HG02610 (cell line): ENCODE data around the gene AKR1B1.
"Not testable (repeated sequence)": the region's sequence is repeated elsewhere in the genome, so short reads cannot be mapped to it uniquely, and the experiment has no call there.

ENCODE experiments used
- ATAC-seq: cut with Tn5 transposase; IDR thresholded peaks from one replicate; pipeline ENCODE4 v1.9.1; 2021; ENCODE audit warnings: mild to moderate bottlenecking, moderate library complexity; ENCODE audit not compliant: unreplicated experiment

Gene AKR1B1

DNA sequence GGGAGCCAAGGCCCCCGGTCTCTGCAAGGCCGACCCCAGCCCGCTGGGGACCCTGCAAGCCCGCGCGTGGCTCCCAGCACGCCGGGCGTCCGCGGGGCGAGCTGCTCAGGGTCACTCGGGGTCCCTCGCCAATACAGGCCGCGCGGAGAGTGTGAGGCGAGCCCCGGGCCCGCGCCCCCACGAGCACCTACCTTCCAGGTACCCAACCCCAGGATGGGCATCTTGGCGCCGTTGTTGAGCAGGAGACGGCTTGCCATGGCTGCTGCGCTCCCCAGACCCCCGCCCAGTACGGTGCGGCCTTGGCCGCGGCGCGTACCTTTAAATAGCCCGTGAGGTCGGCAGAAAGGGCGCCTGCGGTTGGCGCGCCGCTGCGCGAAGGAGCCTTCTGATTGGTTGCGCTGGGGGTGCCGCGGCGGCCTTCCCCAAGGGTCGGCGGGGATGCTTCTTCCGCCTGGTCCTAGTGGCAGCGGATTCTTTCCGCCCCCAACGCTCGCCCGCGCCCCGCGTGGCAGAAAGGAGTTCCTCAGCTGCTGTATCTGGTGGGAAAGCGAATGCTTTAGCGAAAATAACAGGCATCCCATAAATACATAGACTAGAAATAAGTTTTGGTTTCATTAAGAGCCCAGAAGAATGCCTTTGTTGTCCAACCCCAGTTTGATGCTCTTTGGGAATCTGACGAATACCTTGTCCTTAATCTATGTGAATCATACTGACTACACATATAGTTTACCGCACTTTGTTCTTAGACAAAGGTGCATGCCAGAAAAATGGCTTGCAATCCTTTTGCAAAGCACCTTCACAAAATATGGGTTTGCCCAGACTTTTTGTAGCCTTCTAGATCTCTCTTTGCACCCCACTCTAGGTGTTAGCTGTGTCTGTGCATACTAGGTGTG is at the start of gene AKR1B1:
AKR1B1 (minus strand) TSS at position 295 of the 893 bp plus-strand sequence; CDS start at position 257, 38 bp downstream.
- peak; percentile 97 for ATAC-seq

DNA sequence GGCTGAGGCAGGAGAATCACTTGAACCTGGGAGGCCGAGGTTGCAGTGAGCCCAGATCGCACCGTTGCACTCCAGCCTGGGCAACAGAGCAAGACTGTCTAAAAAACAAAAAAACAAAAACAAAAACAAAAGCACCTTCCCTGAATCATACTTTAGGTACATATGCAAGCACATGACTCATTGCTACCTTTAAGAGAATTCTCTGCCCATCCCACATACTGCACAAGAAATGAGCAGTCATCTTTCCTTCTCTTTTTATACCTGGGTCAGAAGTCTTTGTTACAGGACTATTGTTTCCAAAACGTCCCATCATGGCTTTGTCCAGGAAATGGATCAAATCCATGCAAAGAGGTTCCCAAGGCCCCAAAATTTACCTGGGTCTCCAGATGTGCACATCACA is 47.0 kb upstream of the AKR1B1 start:
- no peak for ATAC-seq

DNA sequence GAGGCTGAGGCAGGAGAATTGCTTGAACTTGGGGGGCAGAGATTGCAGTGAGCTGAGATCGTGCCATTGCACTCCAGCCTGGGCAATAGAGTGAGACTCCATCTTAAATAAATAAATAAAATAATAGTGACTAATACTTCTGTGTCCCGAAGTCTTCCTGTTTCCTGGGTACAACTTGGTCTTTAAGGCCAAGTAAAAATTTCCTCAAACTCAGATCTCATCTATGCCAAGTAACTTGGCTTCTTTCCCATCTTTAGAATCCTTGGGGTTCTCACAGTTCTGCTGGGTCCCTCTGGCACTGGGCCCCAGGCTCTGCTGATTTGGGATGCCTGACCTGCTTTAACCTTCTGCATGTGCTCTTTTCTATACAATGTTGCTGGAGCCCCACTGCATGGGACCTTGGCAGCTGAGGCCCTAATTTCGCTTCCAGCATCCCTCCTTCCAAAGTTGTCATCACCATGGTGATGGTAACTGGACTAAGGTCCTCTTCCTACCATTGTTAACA is 45.8 kb upstream of the AKR1B1 start:
- ATAC-seq, result no peak

GRCh38 chr7:134502463-134503371 is 43.8 kb upstream of the AKR1B1 start:
- no peak for ATAC-seq

- no peak for ATAC-seq
Measured at GRCh38 chr7:134500982-134501381, 42.1 kb upstream of the AKR1B1 start.

- no peak for ATAC-seq
Measured at GRCh38 chr7:134500406-134500805, 41.5 kb upstream of the AKR1B1 start.

DNA sequence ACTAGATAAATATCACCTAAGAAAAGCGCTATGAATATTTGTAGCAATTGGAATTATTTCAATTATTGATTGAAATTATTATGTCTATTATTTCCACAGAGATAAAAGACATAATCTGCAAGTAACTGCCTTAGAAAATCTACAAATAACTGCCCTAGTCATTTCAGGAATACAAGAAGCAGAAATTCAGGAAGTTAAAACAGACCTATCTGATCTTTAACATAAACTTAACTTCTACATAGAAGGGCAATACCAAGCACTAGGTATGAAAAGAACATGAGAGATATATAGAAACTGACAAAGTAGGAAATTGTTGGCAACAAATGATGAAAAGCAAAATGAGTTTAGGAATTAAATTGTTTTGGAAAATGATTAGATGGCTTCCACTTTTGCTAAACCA is 36.6 kb upstream of the AKR1B1 start:
- no peak for ATAC-seq

GRCh38 chr7:134493091-134493490 is 34.2 kb upstream of the AKR1B1 start:
- ATAC-seq, result no peak

DNA sequence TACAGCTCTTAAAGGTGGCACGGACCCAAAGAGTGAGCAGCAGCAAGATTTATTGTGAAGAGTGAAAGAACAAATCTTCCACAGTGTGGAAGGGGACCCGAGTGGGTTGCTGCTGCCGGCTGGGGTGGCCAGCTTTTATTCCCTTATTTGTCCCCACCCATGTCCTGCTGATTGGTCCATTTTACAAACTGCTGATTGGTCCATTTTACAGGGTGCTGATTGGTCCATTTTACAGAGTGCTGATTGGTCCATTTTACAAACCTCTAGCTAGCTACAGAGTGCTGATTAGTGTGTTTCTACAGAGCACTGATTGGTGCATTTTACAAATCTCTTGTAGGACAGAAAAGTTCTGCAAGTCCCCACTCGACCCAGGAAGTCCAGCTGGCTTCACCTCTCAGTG is 28.8 kb upstream of the AKR1B1 start:
- not testable (repeated sequence) for ATAC-seq

GRCh38 chr7:134485203-134485602 is 26.3 kb upstream of the AKR1B1 start:
- no peak for ATAC-seq

DNA sequence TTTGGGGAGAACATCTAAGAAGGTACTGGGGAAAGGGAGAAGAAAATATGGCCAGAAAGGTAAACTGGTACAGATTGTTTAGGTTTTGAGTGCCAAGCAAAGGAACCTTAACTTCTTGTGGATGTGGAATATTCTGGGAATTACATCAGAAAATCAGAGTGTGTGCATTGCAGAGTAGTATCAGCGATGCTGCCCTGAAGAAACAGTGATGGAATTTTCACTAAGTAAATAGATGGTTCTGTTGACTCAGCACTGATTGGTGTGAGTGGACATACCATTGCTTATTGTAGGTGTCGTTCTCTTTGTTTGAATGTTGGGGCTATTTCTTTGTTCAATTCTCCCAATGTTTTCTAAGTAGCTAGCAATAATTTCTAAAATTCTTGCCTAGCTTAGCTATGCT is 24.4 kb upstream of the AKR1B1 start:
- ATAC-seq, result no peak

GRCh38 chr7:134482858-134483257 is 24.0 kb upstream of the AKR1B1 start:
- ATAC-seq, result no peak

GRCh38 chr7:134481167-134481566 is 22.3 kb upstream of the AKR1B1 start:
- ATAC-seq, result no peak

GRCh38 chr7:134480730-134481129 is 21.8 kb upstream of the AKR1B1 start:
- no peak for ATAC-seq

DNA sequence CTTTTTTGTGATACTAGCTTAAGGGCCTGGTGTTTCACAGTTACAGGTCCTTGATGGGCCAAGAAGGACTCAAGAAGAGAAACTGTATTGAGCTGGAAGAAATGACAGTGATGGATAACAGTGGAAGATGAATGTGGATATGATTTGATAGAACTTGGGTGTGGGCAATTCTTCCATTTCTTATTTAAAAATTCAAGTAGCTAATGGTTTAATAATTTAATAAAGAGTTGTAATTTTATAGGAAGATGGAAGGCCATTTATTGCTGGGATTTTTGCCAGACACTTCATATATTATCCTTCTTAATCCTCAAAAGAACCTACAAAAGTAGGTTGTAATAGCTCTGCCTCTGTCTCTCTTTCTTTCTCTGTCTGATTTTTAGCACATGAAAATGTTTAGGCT is 21.3 kb upstream of the AKR1B1 start:
- no peak for ATAC-seq

DNA sequence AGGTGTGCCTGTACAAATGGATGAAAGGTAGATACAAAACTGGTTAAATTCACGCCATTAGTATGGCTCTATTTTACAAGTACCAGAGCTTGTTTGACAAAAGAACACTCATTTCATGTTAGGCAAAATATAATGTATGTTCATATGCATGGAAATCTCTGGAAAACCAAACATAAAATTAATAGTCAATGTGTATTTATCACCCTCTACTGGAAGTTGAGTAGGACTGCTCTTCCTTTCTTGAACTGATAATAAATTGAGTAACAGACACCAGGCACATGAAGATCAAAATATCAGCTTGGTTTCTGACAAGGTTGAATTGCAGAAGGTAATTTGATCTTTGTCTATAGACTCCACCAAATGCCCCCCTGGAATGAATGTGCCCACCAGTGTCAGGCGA is 19.8 kb upstream of the AKR1B1 start:
- no peak for ATAC-seq

GRCh38 chr7:134477954-134478353 is 19.1 kb upstream of the AKR1B1 start:
- ATAC-seq, result no peak

DNA sequence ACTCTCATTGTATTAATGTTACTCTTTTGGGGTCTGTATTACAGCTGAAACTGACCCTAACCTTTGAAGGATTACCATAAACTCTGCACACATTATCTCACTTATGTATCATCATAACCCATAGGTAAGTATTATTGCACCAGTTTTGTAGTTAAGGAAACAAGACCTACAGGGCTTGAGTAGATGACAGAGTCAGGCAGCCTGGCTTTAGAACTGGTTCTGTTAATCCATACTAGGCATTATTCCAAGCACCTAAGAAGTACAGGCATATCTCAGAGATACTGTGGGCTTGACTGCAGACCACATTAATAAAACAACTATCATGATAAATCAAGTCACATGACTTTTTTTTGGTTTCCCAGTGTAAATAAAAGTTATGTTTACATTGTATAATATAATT is 17.1 kb upstream of the AKR1B1 start:
- ATAC-seq, result no peak

DNA sequence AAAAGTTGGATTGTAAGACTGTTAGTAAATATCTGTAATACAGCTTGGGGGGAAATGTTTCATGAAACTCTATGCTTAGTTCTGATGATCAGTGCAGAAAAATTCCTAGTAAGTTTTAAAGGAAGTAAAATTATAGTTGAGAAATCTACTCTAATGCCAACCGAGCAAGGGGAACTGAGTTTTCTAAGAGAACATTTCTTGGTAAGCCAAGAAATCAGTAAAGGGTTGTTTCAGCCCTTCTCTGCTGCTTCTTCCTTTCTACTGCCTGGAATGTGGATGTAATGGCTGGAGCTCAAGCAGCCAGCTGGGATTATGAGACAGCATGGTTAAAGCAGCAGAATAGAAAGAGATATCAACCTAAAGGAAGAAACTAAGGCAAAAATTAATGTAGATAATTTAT is 15.9 kb upstream of the AKR1B1 start:
- no peak for ATAC-seq

GRCh38 chr7:134473861-134474291 is 15.0 kb upstream of the AKR1B1 start:
- ATAC-seq, result no peak

GRCh38 chr7:134472572-134473244 is 13.8 kb upstream of the AKR1B1 start:
- ATAC-seq, result no peak
